Ishikawa (cell line): Measurements from ENCODE around the gene RGS6.

ENCODE experiments used
- CEBPB ChIP-seq: IDR thresholded peaks from 2 replicates; pipeline ENCODE4 v1.6.1; 2012
- CREB1 ChIP-seq: IDR thresholded peaks from 2 replicates; pipeline ENCODE4 v1.6.1; 2012; ENCODE audit warnings: low read depth
- EGR1 ChIP-seq: IDR thresholded peaks from 2 replicates; pipeline ENCODE4 v1.6.1; 2012
- EP300 ChIP-seq: IDR thresholded peaks from 2 replicates; pipeline ENCODE4 v1.6.1; 2012; ENCODE audit warnings: borderline replicate concordance
- FOXM1 ChIP-seq: IDR thresholded peaks from 2 replicates; pipeline ENCODE4 v1.6.1; 2012; ENCODE audit warnings: low read depth, borderline replicate concordance
- MAX ChIP-seq: IDR thresholded peaks from 2 replicates; pipeline ENCODE4 v1.6.1; 2012
- NFIC ChIP-seq: IDR thresholded peaks from 2 replicates; pipeline ENCODE4 v1.6.1; 2012
- RAD21 ChIP-seq: IDR thresholded peaks from 2 replicates; pipeline ENCODE4 v1.6.1; 2012; ENCODE audit warnings: low read depth
- REST ChIP-seq: IDR thresholded peaks from 2 replicates; pipeline ENCODE4 v1.6.1; 2012; ENCODE audit warnings: low read depth, mild to moderate bottlenecking
- TAF1 ChIP-seq: IDR thresholded peaks from 2 replicates; pipeline ENCODE4 v1.6.1; 2012; ENCODE audit warnings: low read depth, mild to moderate bottlenecking
- TCF12 ChIP-seq: IDR thresholded peaks from 2 replicates; pipeline ENCODE4 v1.6.1; 2012; ENCODE audit warnings: low read depth
- TEAD4 ChIP-seq: IDR thresholded peaks from 2 replicates; pipeline ENCODE4 v1.6.1; 2012
- USF1 ChIP-seq: IDR thresholded peaks from 2 replicates; pipeline ENCODE4 v1.6.1; 2012
- YY1 ChIP-seq: IDR thresholded peaks from 2 replicates; pipeline ENCODE4 v1.6.1; 2012; ENCODE audit warnings: low read depth
- ZBTB7A ChIP-seq: IDR thresholded peaks from 2 replicates; pipeline ENCODE4 v1.6.1; 2012; ENCODE audit warnings: low read depth

The RGS6 gene

DNA sequence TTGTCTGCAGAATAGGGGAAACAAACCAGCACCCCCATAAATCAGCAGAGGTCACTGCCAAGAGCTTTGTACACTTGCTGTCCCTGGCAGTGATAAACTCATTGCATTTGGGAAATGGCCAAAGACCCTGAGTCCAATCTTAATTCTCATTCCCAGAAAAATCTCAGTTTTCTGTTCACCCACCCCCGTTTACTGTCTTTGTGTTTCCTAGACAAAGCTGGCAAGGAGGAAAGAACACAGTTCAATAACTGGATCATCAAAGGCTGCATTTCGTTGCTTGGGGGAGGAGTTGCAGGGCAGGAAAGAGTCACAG lies 596.6 kb downstream of the RGS6 start:
- no peak for TF ChIP-seq CEBPB
- TF ChIP-seq RAD21 = no peak
- TF ChIP-seq YY1 = no peak
- TF ChIP-seq TEAD4 = no peak
- no peak for TF ChIP-seq EP300
- TF ChIP-seq TCF12 = no peak
- no peak for TF ChIP-seq MAX
- no peak for TF ChIP-seq TAF1
- no peak for TF ChIP-seq NFIC
- no peak for TF ChIP-seq CREB1
- no peak for TF ChIP-seq REST
- no peak for TF ChIP-seq FOXM1
- no peak for TF ChIP-seq EGR1
- TF ChIP-seq ZBTB7A = no peak
- no peak for TF ChIP-seq USF1

DNA sequence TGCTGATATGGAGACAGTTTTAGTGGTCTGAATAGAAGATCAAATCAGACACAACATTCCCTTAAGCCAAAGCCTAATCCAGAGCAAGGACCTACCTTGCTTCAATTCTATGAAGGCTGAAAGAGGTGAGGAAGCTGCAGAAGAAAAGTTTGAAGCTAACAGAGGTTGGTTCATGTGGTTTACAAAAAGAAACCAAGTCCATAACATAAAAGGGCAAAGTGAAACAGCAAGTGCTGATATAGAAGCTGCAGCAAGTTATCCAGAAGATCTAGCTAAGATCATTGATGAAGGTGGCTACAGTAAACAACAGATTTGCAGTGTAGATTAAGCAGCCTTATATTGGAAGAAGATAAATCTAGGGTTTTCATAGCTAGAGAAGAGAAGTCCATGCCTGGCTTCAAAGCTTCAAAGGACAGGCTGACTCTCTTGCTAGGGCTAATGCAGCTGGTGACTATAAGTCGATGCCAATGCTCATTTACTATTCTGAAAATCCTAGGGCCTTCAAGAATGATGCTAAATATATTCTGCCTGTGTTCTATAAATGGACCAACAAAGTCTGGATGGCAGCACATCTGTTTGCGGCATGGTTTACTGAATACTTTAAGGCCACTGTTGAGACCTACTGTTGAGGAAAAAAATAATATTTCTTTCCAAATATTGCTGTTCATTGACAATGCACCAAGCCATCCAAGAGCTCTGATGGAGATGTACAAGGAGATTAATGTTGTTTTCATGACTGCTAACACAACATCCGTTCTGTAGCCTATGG lies 600.6 kb downstream of the RGS6 start:
- TF ChIP-seq TCF12 = no peak
- TF ChIP-seq EGR1 = no peak
- TF ChIP-seq TEAD4 = no peak
- TF ChIP-seq NFIC = no peak
- no peak for TF ChIP-seq CREB1
- TF ChIP-seq REST = no peak
- TF ChIP-seq MAX = no peak
- TF ChIP-seq CEBPB = no peak

DNA sequence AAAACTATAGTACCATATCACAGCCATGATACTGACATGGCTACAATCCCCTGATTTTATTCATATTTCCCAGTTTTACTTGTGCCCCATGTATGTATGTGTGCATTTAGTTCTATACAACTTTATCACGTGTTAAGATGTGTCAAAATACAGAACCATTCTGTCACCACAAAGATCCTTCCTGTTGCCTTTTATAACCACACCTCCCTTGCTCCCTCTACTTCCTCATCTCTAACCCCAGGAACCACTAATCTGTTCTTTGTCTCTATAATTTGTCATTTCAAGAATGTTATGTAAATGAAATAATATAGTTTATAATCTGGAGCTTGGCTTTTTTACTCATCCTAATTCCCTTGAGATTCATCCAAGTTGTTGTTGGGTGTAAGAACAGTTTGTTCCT lies 603.3 kb downstream of the RGS6 start:
- TF ChIP-seq TAF1 (no peak), EGR1 (no peak), FOXM1 (no peak), CEBPB (no peak), CREB1 (no peak), USF1 (no peak), REST (no peak), EP300 (no peak), MAX (no peak), ZBTB7A (no peak), TCF12 (no peak), RAD21 (no peak)

DNA sequence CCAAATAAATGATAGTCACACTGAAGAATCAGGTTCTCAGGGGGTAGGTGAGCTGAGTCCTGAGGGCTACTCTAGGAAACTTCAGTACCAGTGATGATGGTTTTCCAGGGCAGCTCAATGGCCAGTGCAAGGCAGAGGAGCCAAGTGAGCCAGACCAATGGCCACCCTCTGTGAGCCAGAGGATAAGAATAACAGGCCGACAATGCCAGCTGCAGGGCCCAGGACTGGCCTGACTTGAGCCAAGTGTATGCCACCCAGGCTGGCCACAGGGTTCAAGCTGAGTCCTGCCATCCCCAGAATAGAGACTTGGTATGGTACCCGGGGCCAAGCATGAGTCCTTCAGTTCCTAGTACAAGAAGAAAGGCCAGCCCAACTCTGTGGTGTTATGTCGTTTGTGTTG lies 606.2 kb downstream of the RGS6 start:
- TF ChIP-seq TAF1 (no peak), EP300 (no peak), TCF12 (no peak), CEBPB (no peak), YY1 (no peak), EGR1 (no peak), REST (no peak), MAX (no peak), USF1 (no peak), NFIC (no peak), ZBTB7A (no peak), FOXM1 (no peak), RAD21 (no peak), TEAD4 (no peak), CREB1 (no peak)
